Adrenal gland (tissue), 5 donors: ENCODE results near the gene E4F1.

Experiments
- CTCF ChIP-seq, 6 experiments: fragments of 450-650 bp in 4 of 6; fragments of 200-600 bp in 2 of 6; sonication (generic) in 1 of 6; IDR thresholded peaks; 1 replicate in 5 of 6; 2 replicates in 1 of 6; pipeline versions ENCODE4 v1.5.1 to v1.8.0; 2016 to 2021; ENCODE audit warnings: antibody characterized with exemption in 6 of 6, mild to moderate bottlenecking in 2 of 6, moderate library complexity in 1 of 6
- POLR2A ChIP-seq, 2 donors: fragments of 450-650 bp; IDR thresholded peaks; one replicate each; pipeline ENCODE4 v1.6.1; 2017; ENCODE audit warnings: antibody characterized with exemption in 2 of 2, mild to moderate bottlenecking in 2 of 2, moderate library complexity in 1 of 2
- donor health status: DM: no; HTN: no; CAD: no.

GRCh38 chr16:2210386-2211365 is 12.7 kb upstream of the E4F1 start, which contains the start of gene BRICD5:
- TF ChIP-seq CTCF (IDR thresholded peaks at IDR 0.05) (no peak), POLR2A (IDR thresholded peaks at IDR 0.05) (no peak)
